NCI-H2081 treated with DMSO at 0.1 percent for 48 hours (cell line): ENCODE data around the gene TPP2.

Experiments
- DNase-seq: peaks from one replicate; lab custom pipeline; 2025; lab: John Stamatoyannopoulos, UW

The TPP2 gene

GRCh38 chr13:102657630-102658029 is 60.8 kb downstream of the TPP2 start:
- DNase-seq = no peak

- no peak for DNase-seq
Measured at GRCh38 chr13:102658660-102659059, 61.9 kb downstream of the TPP2 start.

GRCh38 chr13:102659168-102659713 is 62.5 kb downstream of the TPP2 start:
- DNase-seq = no peak

- no peak for DNase-seq
Measured at GRCh38 chr13:102667023-102667422, 70.2 kb downstream of the TPP2 start.

- DNase-seq = no peak
Measured at GRCh38 chr13:102667911-102668310, 71.1 kb downstream of the TPP2 start.

GRCh38 chr13:102670130-102670529 is 73.3 kb downstream of the TPP2 start:
- no peak for DNase-seq

- DNase-seq = no peak
Measured at GRCh38 chr13:102675115-102675514, 78.3 kb downstream of the TPP2 start.

GRCh38 chr13:102677122-102677521 is 80.3 kb downstream of the TPP2 start:
- no peak for DNase-seq

- no peak for DNase-seq
Measured at GRCh38 chr13:102678339-102679107, 81.7 kb downstream of the TPP2 start.

GRCh38 chr13:102679449-102680132 is 82.8 kb downstream of the TPP2 start:
- no peak for DNase-seq

- DNase-seq = no peak
Measured at GRCh38 chr13:102680133-102680717, 83.4 kb downstream of the TPP2 start.

- DNase-seq = no peak
Measured at GRCh38 chr13:102680842-102681740, 84.3 kb downstream of the TPP2 start.

GRCh38 chr13:102682211-102682610 is 85.4 kb downstream of the TPP2 start:
- no peak for DNase-seq

GRCh38 chr13:102682727-102683126 is 85.9 kb downstream of the TPP2 start:
- DNase-seq = no peak

- no peak for DNase-seq
Measured at GRCh38 chr13:102683637-102684036, 86.9 kb downstream of the TPP2 start.

GRCh38 chr13:102686024-102686423 is 89.2 kb downstream of the TPP2 start:
- DNase-seq = no peak

GRCh38 chr13:102687520-102687919 is 90.7 kb downstream of the TPP2 start:
- DNase-seq = no peak

- no peak for DNase-seq
Measured at GRCh38 chr13:102688306-102688973, 91.7 kb downstream of the TPP2 start.

GRCh38 chr13:102690883-102691282 is 94.1 kb downstream of the TPP2 start:
- no peak for DNase-seq

- DNase-seq = no peak
Measured at GRCh38 chr13:102692491-102692826, 95.7 kb downstream of the TPP2 start.

- no peak for DNase-seq
Measured at GRCh38 chr13:102693250-102693649, 96.5 kb downstream of the TPP2 start.
